SK-N-MC (cell line): ENCODE results near the gene DYNC1I1.

Experiments used
- FOXP2 ChIP-seq: optimal IDR thresholded peaks from 2 replicates; pipeline ENCODE3; 2011; ENCODE audit warnings: mild to moderate bottlenecking, moderate library complexity; ENCODE audit not compliant: insufficient read depth; ENCODE audit errors: extremely low read length, control extremely low read depth
- POLR2AphosphoS5 ChIP-seq: IDR thresholded peaks from 2 replicates; pipeline ENCODE4 v1.6.1; 2012; ENCODE audit warnings: mild to moderate bottlenecking, low read depth, low read length, borderline replicate concordance

GRCh38 chr7:96045919-96046318 lies 273.6 kb downstream of the DYNC1I1 start:
- TF ChIP-seq FOXP2: no peak
- TF ChIP-seq POLR2AphosphoS5: no peak
